ENCODE data around the gene RAB7B.
A peak's percentile ranks its signal among the peaks of the same experiment; 100 is the strongest.
"Not testable (repeated sequence)": the region's sequence is repeated elsewhere in the genome, so short reads cannot be mapped to it uniquely, and the experiment has no call there.

The RAB7B gene

DNA sequence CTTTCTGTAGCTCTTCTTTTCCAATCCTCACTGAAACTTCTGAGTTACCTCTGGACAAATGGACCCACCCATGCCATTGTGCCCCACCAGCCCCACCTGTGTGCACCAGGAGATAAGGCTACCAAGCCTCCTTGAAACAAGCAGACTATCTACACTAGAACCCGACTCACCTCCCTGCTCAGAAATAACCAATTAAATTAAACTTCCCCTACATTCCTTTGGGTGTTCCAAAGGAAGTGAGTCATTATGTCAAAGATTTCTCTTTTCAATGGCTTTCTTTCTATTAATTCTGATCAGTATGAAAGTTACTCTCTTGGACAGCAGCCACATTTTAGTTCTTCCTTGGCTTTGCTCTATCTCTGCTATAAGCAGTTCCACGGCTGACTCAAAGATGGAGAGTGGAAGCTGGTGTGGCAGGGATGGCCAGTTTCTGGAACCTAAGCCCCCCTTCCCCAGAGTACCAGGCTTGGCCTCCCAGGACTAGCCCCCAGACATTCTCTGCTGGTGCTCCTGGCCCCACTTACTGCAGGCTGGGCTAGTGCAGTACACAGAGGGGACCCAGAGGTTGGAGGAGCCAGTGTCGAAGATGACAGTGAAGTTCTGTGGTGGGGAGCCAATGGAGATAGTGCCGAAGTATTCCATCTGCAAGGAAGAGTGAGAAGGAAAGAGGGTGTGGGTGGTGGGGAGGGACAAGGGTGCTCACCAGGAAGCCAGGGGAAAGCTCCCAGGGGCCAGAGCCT lies 18.6 kb upstream of the RAB7B start:
- DNase-seq, result no peak

DNA sequence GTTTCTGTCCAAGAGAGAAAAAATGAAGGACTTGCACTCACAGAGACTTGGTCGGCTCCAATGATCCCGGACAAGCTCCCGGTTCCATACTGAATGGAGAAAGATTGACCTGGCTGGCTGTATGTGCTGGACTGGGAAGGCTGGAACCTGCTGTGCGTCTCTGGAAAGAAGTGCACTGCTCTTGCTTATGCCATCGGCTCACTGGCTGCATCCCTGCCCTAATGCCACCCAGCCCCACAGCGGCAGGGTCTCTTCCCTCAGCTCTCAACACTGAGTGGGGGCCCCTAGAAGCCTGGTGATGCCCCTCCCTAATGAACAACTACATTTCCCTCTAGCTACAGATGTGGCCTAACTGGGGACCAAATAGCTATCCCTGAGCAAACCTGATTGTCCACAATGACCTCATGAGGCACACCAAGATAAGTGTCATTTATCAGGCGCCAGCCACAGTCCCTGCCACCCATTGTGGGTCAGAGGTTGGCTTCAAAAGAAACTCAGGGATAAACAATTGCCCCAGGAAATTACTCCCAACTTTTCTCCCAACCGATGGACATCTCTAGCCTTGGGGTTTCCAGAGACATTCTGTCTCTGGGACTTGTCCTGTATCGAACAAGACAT lies 17.9 kb upstream of the RAB7B start:
- no peak for DNase-seq

DNA sequence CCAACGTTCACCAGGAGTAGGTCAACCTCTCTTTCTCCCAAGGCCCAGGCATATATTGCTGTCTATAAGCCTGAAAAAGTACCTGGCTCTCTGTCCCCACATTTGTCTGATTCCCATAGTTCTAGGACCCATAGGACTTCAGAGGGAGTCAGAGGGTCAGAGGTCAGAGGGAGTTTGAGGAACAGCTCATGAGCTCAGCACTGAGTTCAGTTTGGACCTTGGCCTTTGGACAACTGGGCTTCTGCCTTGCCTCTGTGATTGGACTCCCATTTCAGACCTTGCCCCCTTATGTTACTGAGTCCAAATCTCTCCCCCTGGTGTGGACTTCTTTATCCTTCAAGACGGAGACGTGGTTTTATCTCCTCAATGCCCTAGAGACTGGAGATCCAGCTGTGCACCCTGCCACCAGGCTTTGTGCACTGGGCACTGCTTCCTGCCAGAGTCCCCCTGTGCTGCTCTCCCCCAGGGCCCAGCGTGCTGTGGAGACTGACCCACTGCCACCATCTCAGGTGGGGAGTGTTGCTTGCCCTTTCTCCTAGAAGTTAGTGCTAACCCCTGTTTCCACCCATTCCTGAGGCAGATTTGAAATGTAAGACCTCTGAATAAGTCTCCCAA lies 17.3 kb upstream of the RAB7B start:
- DNase-seq, result no peak

DNA sequence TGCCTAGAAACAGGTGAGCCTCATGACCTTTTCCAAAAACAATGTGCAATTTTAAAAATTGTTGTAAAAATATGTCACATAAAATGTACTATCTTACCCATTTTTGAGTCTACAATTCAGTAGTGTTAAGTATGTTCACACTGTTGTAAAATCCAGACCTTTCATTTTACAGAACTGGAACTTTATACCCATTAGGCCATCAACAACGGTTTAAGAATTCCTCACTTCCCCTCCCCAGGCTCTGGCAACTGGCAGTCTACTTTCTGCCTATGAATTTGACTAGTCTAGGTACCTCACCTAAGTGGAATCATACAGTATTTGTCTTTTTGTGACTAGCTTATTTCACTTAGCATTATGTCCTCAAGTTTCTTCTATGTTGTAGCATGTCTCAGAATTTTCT lies 11.9 kb upstream of the RAB7B start:
- no peak for DNase-seq

DNA sequence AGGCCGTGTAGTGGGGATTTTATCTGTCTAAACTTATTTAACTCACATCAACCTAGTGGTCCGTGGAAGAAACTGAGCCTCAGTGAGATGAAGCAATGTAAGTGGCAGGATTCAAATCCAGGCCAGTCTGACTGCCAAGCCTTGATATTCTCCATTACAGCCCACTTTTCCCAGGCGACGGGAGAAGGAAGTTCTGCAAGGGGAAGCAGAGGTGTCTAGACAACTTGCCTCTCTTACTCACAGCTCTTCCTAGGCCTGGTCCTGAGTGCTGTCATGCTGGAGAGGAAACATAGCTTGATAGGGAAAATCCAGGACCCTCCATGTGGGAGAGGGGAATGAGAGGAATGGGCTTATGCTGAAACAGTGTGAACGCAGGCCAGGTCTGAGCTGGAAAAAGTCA lies 11.4 kb upstream of the RAB7B start:
- no peak for DNase-seq

DNA sequence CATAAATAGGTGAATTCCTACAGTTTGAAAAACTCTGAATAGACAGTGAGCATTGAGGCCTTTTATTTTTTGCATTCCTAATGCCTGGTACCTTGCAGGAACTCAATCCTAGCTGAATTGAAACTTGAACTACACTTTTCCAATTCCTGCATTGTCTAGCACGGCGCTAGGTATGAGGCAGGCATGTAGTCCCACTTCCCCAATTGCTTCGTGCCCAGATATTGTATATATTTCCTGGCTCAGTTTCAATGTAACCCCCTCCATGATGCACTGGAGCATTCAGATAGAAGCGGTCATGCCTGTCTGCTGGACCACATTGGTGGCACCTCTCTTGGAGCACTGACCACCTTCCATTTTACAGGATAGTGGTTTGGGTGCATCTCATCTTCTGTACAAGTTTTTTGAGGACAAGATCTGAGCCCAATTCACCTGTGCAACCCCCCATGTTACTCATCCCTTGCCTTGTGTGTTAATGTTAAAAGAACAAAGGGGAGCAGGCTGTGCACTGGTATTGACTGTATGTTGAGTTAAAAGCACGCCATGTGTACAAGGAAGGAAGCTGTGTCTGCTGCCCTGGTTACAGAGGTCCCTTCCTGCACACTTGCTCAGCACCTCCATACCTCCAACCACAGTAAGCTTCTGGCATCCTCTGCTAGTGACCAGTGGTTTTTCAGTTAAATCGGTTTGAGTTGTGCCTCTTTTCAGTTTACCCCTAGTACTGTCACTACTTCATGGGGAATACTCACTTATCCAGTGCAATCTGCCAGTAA lies 10.0 kb upstream of the RAB7B start:
- no peak for DNase-seq

DNA sequence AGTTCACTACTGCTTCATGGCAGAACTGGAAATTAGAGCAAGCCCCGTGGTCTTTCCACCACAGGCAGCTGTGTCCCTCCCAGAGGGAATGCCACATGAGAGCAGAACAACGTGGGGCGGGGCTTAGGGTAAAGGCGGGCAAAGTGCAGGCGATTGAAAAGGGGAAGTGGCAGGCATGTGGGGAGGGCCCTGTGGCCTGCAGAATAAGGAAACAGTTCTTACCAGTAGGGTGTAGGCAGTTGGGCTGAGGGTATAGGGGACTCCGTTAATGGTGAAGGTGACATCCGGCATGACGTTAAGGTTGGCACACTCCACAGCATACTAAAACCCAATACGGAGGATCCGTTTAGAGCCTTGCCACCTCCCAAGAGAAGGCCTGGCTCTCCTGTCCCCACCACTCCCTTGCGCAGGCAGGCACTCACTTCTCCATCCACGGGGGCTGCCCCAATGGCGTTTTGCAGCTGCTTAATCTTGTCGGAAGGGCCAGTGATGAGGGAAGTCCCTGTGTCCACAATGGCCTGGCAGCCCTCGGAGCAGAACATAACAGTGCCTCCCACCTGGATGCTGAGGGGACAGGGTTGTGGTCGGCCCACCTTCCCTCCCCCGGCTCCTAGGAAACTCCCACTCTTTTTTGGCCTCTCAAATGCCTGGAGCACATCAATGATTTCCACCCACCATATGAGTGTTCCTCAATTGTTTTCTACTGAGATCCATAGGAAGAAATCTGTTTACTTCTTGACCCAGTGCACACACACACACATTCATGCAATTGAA lies 9.1 kb upstream of the RAB7B start:
- peak; percentile 29 to 46 for DNase-seq

DNA sequence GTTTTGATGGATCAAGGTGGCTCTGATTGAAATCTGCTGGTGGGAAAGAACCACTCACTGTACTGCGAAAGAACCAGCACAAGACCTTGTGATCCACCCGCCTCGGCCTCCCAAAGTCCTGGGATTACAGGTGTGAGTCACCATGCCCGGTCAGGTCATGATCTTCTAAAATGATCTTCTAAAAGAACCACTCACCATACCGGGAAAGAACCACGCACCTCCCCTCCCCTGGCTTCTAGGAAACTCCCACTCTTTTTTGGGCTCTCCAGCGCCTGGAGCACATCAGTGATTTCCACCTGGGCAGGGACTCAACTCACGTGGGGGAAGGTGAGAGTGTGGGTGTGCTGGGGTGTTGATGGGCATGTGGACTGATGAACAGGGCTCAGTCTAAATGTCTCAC lies 7.9 kb upstream of the RAB7B start:
- DNase-seq, result peak; percentile 12 to 39

DNA sequence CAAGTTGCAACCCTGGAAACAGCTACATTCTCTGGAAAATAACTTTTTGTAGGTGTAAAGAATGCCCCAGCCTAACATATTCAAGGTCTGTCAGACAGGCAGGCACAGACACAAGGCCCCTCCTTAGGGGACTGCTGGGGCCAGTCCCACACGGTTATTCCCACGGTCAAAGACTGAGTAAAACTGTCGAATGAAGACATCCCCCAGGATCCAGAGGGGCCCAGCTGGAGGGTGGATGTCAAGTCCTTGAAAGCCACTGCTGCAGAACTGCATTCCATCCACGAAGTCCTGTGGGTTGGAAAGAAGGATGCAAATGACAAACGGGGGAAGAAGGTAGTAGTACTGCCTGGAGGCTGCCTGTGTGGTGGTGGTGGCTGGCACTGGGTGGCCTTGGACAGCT lies 6.9 kb upstream of the RAB7B start:
- DNase-seq, result no peak

DNA sequence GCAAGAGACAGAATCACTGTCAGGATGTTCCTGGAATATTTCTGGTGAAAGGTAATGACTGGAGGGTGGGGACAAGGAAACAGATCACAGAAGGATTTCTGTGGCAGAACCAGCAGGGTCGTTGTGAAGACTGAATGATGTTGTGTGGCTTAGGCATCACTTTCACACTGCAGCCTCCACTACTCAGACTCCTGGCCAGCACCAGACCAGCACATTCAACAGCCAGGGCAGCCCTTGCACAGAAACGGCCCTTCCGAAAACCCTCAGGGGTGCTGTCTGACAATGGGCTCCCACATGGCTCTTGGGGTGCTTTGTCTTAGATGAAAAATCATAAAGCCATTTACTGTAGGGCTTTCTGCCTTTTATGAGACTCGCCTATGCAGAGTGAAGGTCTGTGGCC lies 3.8 kb upstream of the RAB7B start:
- DNase-seq, result no peak

DNA sequence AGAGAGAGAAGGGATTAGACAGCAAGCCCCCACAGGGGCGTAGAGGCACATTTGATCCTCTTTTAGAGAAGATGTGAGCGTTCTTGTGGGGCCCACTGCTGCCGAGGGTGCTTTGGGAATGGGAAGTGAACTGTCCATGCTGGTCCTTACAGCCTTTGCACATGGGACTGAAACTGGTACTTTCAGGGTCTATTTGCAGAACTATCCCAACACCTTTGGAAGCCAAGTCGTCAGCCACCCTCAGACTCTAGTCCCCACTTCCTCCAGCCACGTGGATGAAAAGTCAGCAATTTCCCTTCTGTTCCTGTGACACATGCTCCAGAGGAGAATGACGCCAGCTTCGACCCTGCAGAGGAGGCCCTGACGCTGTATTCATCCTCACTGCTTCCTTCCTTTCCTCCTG lies 2.6 kb upstream of the RAB7B start:
- DNase-seq, result no peak

DNA sequence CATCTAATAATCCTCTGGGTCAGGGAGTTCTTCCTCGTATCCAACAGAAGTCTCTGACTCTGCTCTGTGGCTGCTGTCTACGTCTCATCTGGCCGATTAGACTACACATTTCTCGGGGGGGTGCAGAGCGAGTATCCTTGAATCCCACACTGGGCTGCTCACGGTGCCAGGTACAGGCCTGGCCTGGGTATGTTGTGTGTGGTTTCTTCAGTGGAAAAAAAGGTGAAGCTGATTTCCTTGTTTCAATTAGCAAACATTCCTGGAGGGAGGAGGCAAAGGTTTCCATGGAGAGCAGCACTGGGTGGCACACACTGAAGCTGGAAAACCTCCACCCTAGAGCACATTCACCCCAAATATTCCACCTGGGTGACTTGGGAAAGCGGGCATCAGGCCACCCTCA lies 2.0 kb upstream of the RAB7B start:
- DNase-seq, result no peak

DNA sequence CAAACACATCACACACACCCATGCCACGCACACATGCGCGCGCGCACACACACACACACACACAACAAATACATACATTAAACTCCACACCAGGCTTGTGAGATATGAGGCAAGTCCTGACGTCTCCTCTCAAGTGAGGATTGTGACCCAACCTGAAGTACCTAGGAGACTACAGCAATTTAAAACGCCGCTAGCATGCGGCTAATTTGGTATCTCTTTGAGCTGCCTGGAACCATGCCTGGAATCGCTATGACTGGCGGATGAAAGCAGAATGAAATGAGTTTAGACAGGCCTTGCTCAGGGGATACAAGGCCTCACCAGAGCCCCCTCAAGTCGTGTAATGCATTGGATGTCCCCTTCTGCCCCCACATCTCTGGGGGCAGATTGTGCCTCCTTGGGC lies 1.6 kb upstream of the RAB7B start:
- no peak for DNase-seq

DNA sequence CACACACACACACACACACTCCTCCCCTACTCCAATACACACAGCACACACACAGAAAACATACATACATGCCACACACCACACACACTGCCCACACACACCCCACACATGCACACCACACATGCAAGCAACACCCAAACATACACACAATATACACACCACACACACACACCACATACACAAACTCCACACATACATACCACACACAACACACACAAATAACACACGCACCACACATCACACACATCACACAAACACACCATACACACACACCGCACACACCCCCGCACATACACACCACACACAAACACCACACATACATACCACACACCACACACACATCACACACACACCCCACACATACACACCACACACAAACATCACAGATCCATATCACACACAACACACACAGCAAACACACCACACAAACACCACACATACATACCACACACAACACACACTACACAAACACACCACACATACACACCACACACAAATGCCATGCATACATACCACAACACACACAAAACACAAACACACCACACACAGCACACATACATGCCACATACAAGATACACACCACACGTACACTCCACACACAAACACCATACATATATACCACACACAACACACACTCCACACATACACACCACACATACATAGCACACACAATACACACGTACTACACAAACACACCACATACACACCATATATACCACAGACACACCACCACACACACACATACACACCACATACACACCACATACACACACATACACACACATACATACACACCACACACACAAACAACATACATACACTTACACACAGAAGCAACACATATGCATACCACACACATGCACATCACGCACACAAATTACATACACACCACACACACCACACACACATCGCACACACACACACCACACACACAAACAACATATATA lies 932 bp upstream of the RAB7B start:
- no peak for DNase-seq

DNA sequence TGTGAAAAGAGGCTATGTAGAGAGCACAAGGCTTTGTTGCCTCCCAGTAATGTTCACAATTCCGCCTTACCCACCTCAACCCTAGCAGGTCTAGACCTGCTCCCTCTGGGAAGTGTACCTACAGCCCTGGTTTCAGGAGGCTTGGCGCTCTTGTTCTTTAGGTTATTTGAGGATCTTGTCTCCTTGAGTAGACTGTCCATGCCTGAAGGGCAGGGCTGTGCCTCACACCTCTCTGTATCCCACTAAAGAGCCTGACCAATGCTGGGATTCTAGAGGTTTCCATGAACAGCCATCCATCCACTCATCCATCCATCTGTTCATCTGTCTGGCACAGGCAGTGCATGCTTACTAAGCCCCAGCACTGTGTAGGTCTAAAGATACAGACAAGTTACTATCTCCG lies 1.0 kb downstream of the RAB7B start:
- DNase-seq, result peak in 1 of 2 experiments; percentile 1

DNA sequence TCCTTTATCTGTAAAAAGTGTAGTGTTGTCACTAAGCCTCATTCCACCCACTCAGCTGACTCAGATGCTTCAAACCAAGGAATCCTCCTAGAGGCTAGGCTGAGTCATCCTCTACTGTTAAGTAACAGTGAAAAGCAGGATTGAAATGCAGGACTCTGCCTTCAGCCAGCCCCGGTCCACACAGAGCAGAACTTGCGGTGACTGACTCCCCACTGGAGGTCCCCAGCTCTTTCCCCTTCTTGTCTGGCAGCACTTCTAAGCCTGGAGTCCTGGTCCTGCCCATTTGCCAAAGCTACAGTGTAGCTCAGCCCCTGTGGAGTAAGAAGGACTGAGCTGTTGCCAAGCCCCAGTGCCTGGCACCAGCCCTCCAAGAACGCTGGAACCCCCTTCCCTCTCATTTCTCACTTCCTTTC lies 1.7 kb downstream of the RAB7B start:
- DNase-seq, result peak; percentile 46 to 60

DNA sequence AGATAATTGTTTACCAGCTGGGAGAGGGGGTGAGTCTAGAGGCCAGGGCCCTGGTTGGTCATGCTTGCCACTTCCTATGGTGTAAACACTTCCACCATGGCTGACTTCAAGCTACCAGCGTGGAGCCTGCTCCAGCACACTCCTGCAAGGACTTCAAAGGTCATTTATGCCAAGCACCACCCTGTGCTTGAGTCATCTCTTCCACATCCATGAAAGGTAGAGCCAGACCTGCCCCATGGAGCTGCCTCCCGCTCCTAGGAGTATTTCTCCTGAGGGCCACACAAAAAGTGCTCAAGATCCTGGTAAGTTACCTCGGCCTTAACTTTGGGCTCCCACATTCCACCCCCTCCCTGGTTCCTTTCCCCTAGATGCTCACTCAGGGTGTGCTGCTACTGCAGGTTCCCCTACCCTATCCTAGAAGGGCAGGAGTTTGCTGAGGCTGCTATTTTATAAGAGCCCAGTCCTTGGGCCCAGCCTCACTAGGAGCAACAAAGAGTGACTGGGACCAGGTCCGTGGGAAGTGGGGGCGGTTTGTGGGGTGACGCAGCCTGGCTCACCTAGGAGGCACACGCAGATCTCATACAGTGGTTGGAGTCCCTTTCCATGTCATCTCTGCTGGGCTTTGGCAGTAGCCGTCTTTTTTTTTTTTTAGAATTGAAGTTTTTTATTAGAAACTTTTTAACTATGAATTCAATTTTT lies 2.4 kb downstream of the RAB7B start:
- DNase-seq, result peak; percentile 53 to 64

DNA sequence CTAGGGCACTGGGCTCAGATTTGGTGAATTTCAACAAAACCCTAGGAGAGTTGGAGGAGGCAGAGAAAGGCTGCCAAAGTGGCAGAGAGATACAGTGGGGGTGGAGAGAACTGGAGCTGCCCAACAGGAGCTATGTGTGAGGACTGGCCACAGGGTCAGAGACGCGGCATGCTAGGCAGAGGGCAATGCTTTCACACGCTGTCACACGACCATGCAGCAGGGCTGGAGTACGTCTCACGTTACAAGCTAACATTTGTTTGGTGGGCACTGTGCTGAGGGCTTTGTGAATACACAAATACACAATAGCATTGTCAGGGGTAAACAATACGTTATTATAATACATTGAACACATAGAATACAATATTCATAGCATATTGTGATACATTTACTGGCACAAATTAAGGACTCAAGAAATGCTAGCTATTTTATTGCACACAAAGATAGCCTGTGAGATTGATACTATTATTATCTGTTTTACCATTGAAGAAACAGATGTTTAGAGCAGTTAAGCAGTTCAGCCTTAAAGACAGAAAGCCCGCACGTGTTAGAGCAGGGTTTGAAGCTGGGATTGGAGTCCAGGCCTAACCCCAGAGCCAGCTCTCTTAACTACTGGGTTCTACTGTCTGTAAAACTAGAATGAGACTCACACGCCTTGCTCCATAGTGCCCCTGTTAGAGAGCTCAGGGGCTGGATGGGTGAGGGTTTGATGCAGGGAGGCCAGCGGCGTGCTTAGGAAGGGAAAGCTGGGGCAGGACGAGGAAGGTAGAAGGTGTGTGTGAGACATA lies 4.5 kb downstream of the RAB7B start:
- no peak for DNase-seq

DNA sequence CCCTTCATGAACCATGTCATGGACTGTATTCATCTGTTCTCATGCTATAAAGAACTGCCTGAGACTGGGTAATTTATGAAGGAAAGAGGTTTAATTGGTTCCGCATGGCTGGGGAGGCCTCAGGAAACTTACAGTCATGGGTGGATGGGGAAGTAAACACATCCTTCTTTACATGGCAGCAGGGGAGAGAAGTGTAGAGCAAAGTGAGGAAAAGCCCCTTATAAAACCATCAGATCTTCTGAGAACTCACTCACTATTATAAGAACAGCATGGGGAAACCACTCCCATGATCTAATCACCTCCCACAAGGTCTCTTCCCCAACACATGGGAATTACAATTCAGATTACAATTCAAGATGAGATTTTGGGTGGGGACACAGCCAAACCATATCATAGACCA lies 6.6 kb downstream of the RAB7B start:
- not testable (repeated sequence) for DNase-seq

DNA sequence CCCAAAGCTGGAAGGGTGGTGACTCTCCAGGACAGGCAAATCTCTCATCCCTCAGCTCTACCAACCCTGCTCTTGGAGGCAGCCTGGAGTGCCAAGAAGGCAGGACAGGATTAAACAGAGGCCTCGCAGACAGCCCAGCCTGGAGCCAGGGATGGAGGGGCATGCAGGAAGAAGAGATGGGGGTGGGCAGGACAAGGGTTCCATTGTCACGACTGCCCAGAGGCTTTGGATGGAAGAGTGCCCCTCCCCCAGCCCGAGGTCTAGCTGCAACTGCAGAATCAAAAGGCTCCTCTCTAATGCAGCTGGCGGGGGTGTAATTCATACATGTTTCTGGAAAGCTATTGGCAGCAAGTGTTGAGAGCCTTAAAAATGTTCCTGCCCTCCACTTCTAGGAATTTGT lies 8.8 kb downstream of the RAB7B start:
- no peak for DNase-seq
